ENCODE results near the gene NPC1.
A peak's percentile ranks its signal among the peaks of the same experiment; 100 is the strongest.

Gene NPC1

DNA sequence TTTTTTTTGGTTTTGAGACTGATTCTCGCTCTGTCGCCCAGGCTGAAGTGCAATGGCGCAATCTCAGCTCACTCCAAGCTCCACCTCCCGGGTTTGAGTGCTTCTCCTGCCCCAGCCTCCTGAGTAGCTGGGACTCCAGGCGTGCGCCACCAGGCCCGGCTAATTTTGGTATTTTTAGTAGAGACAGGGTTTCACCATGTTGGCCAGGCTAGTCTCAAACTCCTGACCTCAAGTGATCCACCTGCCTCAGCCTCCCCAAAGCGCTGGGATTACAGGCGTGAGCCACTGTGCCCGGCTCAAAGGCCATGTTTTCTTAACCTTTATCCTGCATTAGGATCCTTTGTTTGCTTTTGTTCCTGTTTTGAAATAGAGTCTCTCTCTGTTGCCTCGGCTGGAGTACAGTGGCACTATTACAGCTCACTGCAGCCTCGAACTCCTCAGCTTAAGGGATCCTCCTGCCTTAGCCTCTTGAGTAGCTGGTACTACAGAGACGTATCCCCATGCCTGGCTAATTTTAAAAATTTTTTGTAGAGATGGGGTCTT lies 41.0 kb downstream of the NPC1 start:
- no peak for DNase-seq

DNA sequence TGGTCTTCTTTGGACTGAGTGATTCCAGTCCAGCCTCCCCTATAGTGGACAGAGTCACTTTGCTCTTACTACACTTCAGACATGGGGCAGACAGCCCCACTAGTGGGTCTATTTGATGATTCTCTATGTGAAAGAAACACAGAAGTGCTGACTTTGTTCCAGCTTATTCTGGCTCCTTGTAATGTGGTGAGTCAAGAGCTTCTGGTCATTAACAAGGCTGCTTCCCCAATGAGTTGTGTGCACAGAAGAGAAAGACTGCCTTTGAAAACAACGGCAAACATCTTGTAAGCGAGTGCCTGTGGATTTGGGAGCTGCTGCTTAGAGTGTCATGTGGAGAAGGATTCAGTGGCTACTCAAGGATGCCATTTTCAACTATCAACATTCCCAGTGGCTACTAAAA lies 43.8 kb downstream of the NPC1 start:
- DNase-seq: no peak

DNA sequence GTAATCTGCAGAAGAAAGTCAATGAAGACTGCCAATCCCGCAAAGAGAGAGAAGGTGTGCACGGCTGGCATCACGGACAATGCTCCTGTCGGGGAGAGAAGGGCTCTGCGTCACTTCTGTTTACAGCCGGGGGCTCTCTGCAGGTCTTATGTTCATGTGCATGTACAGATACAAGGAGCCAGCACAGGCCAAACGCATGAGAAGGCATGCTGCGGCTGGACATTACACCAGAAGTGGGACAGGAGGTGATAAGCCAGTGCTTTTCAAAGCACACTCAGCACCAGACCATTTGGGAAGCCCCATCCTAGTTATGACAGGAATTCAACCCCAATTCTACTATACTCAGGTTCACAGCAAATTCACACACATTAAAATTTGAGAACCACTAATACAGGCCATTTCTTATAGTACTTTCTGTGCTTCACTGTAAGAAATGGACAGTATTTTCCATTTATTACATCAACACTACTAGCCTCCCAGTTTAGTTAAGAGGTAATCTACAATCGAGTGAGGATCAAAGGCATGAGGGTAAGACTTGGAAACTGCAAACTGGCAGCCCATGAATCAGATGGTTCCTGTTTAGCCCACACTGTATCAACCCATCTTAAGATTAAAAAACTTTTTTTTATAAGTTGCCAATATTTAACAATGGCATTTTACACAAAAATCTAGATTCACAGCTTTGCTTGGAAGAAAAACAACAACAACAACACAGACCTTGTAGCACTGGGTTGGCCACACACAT lies 44.8 kb downstream of the NPC1 start:
- no peak for DNase-seq

DNA sequence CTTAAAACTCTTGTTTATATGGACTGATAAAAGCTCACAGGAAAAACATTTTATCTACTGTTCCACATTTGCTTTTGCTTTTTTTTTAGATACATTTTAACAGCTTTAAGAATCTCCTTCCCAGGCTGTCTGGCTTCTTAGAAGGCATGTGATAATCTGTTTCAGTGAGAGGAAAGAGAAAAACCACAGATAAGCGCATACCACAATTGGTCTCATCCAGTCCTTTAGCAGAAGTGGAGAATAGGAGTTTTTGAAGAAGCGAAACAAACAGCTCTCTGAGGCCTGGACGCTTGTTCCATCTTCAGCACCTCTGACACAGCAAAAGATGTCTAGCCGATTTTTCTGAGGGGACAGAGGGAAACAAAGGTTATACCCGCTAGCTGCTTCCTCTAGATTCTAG lies 45.4 kb downstream of the NPC1 start:
- peak; percentile 58 for DNase-seq

DNA sequence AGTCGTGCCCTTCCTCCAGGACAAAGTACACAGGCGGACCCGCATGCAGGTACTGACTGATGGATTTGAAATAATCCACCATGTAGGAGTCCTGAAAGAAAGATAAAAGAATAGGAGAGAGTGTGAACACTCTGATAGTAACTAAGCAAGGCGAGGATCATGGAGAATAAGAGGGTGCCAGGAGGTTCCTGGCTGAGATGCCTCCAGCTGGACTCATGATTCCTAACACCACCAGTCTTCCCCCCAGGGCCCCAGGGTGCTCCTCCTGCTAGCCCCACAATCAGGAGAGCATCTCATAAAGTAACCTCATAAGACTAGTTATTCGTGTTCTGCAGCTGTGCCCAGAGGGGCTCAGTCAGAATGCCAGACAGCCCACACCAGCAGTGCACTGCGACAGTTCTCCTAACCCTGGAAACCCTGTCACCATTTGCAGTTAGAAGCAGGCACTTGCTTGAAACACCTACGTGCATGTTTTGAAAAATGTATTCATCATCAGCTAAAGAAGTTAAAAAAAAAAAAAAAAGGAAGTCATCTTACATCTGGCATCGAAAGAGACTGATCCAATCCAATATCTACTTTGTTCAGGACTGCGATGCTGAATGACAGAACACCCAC lies 46.3 kb downstream of the NPC1 start:
- no peak for DNase-seq

DNA sequence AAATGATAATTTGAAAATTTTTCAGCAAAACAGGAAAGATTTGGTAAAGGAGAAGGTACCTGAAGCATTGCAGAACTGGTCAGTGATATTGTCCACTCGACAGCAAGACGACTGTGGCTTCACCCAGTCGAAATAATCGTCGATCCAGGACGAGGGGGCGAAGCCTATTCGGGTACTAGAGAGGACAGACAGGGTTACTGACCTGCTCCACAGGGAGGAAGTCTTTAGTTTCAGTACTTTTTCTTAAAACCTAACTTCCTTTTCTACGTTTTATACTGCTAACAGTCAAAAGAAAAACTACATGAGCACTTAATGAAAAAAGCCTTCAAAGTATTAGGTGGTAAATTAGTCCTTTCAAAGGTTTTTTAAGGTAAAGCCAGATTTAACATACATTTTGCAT lies 47.0 kb downstream of the NPC1 start:
- DNase-seq: no peak

DNA sequence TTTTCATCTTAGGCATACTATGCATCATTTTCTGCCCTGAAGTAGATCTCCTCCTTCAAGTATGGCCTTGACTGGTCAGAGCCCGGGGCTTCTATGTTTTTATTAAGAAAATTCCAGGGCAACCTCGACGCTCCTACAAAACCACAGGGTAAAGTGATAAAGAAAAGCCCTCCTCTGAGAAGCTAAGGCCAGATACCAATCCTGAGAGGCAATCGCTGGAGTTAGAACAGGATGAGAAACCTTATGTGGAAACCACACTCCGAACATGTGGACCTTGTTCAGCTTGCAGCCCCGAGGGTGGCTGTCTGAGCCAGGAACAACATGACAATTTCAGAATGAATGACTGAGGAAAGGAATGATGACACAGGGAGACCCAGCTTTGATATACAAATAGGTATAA lies 47.4 kb downstream of the NPC1 start:
- no peak for DNase-seq

DNA sequence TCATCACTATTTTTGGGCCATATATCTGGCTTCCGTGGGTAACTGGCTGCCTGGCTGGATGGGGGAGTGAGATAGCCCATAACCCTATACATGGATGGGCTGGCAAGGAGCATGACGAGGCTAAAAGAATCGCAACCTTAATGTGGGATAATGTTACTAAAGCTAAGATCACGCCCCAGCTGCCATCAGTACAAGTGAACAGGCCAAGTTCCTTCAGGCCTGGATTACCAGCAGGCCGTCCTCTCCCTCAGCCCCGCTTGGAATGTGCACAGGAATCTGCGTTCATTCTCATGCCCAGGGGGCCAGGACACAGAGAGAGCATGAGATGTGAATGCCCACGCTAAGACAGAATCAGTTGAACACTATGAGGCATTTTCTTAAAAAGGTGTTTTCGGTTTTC lies 48.3 kb downstream of the NPC1 start:
- no peak for DNase-seq

DNA sequence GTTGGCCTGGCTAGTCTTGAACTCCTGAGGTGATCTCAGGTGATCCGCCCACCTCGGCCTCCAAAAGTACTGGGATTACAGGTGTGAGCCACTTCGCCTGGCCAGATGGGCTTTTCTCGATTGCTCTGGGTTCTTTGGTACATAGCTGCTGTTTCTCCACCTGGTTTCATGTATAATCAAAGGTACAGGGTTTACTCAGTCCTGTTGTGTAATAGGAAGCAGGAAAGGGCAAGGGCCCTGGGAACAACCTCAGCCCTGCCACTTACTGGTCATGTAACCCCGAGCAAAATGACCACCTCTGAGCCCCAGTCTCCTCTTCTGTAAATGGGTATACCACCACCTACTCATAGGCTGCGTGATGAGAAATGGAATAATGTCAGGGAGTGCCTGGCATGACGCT lies 49.0 kb downstream of the NPC1 start:
- DNase-seq: no peak

DNA sequence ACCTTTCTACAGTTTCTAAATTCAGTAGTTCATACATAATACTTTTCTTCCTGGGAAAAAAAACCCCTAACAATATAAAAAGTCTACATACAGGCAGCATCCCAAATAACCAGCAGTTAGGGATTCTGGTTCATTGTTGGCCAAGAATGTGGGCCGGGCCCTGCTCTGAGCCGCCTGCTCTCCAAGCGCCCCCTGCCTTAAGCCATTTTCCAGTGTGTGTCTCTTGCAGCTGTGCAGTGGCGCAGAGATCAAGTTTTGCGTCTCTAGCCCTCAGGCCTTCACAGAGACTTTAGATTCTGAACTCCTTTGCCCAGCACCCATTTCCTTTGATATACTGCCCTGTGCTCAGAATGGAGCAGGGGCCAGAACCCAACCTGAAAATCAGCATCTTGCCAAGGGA lies 50.1 kb downstream of the NPC1 start:
- DNase-seq: no peak

DNA sequence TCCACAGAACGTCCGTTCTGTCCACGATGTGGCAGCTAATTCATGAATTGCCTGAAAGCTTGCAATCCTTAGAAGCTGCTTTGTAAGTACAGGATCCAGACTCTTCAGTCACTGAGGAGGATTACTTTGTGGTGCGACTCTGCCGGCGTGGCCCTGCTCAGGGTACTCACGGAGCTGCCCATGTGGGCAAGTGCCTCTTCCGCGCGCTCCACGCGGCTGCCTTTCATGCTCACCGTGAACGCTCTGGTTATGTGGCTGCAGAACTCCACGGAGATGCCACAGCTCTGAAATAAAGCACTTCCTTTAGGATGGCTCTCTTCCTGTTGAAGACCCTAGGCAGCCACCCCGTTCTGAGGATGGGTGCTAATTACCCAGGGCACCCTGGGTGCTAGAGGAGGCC lies 52.0 kb downstream of the NPC1 start:
- no peak for DNase-seq

DNA sequence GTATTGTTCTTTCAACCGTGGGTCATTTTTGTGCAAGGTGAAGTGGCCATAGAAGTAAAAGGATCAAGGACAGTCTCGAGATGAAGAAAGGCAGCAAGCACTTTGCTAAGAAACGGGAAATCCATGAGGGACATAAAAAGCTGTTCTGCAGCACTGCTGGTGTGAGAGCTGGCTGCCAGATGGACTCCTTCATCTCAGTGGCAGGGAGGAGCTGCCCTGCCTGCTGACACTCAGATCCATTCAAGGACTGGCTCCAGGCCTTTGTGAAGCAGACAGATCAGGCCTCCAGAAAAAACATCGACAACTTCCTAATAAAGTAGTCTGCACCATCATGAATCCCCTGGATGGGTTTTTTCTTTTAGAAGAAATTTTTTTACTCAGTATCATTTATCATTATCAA lies 53.5 kb downstream of the NPC1 start:
- no peak for DNase-seq

DNA sequence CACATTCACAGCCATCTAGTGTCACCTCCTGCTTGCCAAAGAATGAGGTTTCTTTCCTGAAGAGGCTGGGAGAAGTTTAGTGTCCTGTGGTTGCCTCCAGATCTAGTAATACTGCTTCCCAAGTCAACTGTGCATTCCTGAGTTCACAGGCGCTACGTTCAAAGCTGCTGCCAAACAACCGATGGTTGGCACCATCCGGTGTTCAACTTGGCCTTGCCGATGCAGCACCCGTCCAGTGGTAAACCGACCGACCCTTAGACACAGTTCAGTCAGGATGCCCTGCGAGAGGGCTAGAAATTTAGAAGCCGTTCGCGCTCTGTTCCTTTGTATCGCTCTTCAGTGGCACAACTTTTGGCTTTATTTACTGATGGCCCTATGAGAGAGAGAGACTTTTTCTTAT lies 54.4 kb downstream of the NPC1 start:
- DNase-seq: no peak

DNA sequence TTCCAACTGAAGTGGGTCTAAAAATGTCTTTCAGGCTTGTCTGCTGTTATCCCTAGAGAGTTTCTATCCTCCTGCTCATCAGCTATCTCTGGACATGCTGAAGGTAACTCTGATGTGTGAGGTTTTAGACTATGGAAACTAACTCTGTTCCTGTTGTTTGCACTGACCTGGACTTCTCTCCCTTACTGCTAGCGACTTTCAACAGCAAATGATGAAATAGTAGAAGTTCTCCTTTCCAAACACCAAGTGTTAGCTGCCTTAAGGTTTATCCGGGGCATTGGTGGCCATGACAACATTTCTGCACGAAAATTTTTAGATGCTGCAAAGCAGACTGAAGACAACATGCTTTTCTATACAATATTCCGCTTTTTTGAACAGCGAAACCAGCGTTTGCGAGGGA lies 56.1 kb downstream of the NPC1 start:
- DNase-seq: no peak

DNA sequence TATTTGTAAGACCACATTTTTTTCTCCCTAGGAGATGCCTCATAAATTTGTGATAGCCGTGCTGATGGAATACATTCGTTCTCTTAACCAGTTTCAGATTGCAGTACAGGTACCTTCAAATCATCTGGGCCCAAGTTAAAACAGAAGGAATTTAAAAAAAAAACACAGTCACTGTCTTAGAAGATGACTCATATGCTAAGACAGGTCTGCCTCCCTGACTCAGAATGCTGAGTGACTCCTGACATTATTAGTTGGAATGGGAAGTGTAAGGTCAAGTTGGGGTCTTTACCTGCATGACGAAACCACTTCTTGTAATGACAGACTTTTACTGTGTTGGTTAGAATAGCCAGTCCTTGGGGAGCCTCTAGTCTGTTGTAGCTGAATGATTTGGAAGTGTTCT lies 56.7 kb downstream of the NPC1 start:
- DNase-seq: peak; percentile 57

DNA sequence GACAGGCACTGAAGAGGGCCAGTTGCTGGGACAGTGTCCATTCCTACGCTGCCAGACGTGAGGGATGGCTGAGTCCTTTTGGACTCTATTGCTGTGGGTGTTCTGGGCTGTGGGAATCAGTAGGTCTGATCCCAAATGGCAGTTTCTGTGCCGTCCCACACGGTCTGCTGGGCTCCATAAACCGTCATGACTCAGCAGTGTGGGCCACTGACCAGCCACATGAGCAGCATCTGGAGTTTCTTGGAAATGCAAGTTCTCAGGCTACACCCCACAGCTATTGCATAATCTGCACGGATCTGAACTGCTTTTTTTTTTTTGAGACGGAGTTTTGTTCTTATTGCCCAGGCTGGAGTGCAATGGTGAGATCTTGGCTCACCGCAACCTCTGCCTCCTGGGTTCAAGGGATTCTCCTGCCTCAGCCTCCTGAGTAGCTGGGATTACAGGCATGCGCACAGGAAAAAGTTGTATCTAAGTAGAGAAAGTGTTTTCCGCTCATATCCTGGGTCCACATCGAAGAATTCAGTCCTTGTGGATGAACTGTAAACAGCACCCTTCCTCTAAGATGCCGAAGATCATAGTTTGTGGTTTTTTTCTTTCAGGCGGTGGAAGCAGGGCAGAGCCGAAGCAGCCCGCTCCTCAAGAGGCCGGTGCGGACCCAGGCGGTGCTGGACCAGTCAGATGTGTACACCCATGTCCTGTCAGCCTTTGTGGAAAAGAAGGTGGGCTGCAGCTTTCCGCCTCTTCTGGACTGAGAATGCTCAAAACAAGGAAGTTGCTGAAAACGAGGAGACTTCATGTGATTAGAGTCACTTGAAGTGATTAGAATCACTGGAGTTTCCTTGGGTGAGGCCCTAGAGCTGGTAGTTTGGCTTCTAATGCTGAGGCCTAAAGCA lies 57.5 kb downstream of the NPC1 start:
- no peak for DNase-seq

DNA sequence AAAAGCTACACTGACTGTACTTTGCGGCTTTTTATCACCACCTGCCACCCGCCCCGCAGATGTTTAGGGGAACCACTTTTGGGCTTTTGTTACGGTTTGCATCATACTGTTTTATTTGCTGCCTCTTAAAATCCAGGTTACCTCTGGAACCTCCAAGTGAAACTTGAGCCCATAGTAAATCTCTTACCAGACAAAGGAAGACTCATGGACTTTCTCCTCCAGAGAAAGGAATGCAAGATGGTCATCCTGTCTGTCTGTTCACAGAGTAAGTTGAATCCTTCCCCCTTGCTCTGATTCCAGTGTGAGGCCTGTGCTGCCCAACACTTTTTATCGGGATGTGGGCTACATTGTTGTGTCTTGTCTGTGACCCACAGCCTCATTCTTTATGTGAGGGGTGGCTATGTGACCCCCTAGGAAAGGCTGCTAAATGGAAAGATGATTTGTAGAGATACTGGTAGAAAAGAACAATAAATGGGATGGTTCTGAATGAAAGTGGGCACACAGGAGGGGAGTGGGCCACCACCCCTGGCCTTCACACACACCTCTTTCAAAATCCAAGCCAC lies 59.7 kb downstream of the NPC1 start:
- DNase-seq: no peak

DNA sequence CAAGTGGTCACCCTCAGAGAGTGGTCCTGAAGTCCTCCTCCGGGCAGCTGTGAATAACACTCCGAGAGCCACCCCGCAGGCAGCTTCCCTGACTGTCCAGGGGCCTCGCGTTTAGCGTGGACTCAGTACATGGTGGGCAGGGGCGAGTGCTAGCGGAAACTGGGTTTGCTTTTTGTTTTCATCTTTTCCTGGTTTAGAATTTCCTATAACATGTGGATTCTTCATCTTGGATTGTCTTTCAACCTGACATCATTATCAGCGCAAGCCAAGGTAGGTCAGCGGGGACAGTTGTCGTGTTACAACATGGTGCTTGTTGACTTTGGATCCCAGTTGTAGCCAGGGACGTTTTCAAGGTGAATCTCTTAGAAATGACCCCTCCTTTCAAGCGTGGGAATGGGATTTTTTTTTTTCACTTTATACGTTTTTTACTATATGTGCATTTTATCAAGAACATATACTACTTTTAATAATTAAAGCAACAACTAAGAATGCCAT lies 62.0 kb downstream of the NPC1 start:
- no peak for DNase-seq

DNA sequence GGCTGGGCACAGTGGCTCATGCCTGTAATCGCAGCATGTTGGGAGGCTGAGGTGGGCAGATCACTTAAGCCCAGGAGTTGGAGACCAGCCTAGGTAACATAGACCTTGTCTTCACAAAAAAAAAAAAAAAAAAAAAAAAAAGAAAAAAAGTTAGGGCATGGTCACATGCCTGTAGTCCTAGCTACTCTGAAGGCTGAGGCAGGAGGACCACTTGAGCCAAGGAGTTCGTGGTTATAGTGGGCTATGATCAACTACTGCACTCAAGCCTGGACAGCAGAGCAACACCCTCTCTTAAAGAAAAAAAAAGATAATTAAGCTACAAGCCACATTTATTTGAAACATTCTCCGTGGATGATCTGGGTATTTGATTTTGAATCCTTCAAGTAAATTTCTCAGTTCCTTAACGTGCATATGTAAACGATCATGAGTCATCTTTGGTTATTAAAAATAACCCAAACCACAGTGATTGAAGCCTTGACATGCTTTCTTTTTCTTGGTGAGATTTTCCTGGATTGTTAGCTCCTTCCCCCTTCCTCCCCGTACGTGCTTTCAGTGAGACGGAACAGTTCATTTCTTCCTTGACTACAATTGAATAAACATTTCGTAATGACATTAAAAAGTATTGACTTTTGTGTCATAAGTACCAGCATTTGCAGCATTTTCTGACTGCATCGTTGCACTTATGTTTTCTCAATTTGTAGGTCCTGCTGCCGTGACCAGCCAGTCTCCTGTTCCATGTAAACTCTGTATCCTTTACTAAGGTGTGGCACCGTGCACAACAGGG lies 62.7 kb downstream of the NPC1 start:
- no peak for DNase-seq

DNA sequence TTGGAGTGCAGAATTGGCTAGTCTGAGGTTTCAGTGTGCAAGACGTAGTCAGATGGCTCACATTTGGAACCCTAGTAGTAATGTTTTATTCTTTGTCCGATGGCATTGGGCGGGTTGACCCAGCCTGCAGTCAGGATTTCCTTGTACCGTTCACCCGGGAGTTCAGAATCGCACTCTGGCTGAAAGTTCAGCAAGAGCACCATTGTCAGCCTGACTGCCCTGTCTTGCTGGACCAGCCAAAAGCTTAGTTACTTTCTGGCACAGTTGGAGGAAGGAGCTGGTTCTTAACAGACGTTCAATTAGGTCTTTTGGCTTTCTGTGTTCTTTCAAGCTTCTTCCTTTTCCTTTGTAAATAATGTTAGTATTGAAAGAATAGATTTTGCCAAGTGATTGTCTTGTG lies 64.4 kb downstream of the NPC1 start:
- DNase-seq: no peak

DNA sequence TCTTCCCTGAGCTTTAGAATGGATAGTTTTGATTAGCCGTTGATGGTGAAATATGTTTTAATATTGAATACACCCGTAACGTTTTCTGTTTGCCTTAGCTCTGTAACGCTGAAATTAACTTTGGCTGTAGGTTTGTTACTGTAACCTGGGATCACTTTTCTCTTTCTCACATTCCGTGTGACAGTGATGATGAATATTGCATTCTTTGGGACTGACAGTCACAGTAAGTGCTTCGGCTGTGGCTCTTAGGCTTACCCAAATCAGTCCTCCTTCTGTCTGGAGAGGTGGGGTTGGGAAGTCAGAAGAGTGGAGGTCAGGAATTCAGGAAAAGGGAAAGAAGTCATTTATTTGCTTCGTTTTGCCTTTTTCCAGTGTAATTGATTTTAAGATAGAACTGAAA lies 65.0 kb downstream of the NPC1 start:
- no peak for DNase-seq

DNA sequence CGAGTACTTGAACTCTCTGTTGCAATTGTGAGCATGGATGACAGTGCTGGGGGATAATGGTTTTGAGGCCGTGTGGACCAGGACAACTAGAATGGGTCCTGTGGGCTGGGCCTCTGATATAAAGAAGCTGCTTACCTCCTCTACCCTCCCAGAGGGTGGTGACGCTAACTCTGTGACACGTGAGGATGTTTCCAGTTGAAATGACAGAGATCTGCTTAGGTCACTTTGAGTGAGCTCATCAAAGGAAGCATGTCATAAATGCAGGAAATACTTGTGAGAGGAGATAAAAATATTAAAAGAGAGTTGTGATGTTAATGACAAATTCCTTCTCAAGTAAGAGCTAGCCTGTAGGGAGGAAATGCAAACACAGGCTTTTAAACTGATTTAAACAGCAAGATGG lies 66.6 kb downstream of the NPC1 start:
- DNase-seq: no peak
